GM12891 (cell line): ENCODE measurements around the gene GRP.

ENCODE experiments used
- POLR2A ChIP-seq: IDR thresholded peaks from 2 replicates; pipeline ENCODE4 v1.6.1; 2011; ENCODE audit warnings: low read depth, low read length, control low read depth
- POLR2AphosphoS5 ChIP-seq: IDR thresholded peaks from 2 replicates; pipeline ENCODE4 v1.6.1; 2011; ENCODE audit warnings: low read depth, low read length, control low read depth

GRCh38 chr18:59198215-59198614 lies 21.7 kb upstream of the GRP start:
- no peak for TF ChIP-seq POLR2AphosphoS5
- no peak for TF ChIP-seq POLR2A
